Fibroblast of skin of right quadriceps (primary cell): Measurements from ENCODE around the gene LRRC30.

ENCODE experiments used
- DNase-seq: peaks from one replicate; pipeline ENCODE4 v3.0.0-alpha.2; 2013

Gene LRRC30

GRCh38 chr18:7242926-7243325 is 12.0 kb downstream of the LRRC30 start:
- no peak for DNase-seq

GRCh38 chr18:7248877-7249276 is 18.0 kb downstream of the LRRC30 start:
- DNase-seq: no peak

- DNase-seq: no peak
Measured at GRCh38 chr18:7254163-7254562, 23.3 kb downstream of the LRRC30 start.

- no peak for DNase-seq
Measured at GRCh38 chr18:7255054-7255453, 24.2 kb downstream of the LRRC30 start.

GRCh38 chr18:7255643-7256042 is 24.8 kb downstream of the LRRC30 start:
- no peak for DNase-seq

GRCh38 chr18:7256618-7257425 is 25.9 kb downstream of the LRRC30 start:
- DNase-seq: no peak

- no peak for DNase-seq
Measured at GRCh38 chr18:7257426-7257740, 26.5 kb downstream of the LRRC30 start.

- no peak for DNase-seq
Measured at GRCh38 chr18:7259475-7259874, 28.6 kb downstream of the LRRC30 start.

GRCh38 chr18:7261199-7261598 is 30.3 kb downstream of the LRRC30 start:
- no peak for DNase-seq

GRCh38 chr18:7267973-7268372 is 37.1 kb downstream of the LRRC30 start:
- no peak for DNase-seq

GRCh38 chr18:7269942-7270341 is 39.1 kb downstream of the LRRC30 start:
- DNase-seq: no peak

- peak; percentile 59 for DNase-seq
Measured at GRCh38 chr18:7272311-7273049, 41.6 kb downstream of the LRRC30 start.

GRCh38 chr18:7273301-7273921 is 42.5 kb downstream of the LRRC30 start:
- peak; percentile 58 for DNase-seq

GRCh38 chr18:7281579-7281978 is 50.7 kb downstream of the LRRC30 start:
- DNase-seq: no peak
